NCI-H2196 (cell line): Measurements from ENCODE around the gene RASAL3.

ENCODE experiments used
- DNase-seq: peaks from one replicate; lab custom pipeline; 2025; ENCODE audit not compliant: unreplicated experiment; lab: John Stamatoyannopoulos, UW

Gene RASAL3

DNA sequence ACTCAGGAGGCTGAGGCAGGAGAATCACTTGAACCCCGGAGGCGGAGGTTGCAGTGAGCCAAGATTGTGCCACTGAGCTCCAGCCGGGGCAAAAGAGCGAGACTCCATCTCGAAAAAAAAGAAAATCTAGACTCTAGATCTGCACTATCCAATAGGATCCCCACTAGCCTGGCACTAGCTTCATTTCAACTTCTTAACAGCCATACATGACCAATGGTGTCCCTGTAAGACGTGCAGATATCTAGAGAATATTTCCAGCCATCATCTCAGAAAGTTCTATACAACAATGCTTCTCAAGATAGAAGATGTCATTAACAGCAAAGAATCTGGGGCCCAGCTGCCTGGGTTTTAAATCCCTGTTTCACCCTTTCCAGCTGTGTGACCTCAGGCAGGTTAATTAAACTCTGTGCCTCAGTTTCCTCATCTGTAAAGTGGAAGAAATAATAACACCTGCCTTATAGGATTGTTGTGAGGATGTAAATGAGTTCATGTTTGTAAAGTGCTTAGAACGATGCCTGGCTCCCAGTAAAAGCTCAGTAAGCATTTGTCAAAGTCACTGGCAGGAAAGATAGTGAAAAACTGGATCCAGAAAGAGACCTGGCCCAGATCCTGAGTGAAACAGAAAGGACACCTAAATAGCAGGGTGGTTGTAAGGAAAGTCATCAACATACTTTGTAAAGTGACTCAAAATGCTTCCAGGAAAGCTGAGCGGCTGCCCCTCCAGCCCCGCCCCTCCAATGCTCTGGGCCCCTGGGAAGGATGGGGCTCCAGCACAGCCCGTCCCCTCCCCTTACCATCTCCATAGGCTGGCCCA is 28.1 kb downstream of the RASAL3 start:
- DNase-seq, result no peak

DNA sequence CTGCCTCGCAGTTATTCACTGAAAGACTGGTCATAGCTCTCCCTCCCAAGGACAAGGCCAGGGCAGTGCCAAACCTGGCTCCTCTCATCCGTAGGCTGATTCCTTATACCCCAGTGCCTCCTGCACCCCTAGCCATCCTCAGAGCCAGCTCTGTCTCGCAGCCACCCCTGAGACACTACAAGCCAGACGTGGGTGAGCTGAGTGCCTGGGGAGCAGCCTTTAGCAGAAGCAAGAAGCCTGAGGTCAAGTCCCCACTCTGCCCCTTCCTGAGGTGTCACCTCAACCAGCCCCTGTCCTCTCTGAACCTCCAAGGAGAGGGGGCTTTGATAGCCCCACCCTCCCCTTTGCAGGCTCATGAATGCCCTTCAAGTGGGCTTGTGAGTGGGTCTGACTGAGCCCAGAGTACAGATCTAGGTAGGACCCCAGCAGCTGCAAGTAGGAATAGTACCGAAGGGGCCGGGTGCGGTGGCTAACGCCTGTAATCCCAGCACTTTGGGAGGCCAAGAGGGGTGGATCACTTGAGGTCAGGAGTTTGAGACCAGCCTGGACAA is 30.8 kb downstream of the RASAL3 start:
- no peak for DNase-seq

DNA sequence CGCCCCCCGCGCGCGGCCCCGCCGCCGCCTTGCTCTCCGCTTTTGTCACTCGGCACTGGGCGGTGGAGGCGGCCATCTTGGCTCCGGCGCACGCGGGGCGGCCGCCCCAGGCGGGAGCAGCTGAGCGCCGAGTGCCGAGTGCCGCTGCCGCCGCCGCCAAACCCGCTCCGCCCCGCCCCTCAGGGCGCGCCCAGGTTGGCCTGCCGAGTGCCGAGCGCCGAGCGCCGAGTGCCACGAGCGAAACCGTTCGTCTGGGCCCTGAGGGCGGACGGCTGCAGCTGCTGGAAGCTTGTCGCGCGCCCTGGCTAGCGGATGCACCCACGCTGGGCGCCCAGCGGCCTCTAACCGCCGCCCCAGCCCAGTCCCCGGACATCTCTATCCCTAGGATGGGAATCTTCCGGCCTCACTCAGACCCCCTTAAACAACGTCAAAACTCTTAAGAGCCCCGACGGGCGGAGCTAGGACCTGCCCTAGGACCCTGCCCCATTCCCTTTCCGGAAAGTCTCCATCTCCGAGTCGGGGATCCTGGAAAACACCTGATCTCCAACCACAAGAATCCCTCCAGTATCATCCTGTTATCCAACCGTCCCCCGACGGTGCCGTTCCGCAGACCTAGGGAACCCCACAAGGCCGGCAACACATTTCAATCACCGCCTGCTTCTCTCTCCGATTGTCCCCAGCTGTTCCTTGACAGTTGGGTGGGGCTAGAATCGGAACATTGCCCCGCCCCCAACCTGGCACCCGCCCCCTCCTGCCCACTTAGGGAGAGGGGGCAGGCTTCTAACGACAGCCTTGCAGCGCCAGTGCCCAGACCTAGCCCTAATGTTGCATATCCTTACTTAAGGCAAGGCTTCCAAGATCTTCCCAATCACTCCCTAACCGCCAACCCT is 31.5 kb downstream of the RASAL3 start:
- DNase-seq, result peak; percentile 96

DNA sequence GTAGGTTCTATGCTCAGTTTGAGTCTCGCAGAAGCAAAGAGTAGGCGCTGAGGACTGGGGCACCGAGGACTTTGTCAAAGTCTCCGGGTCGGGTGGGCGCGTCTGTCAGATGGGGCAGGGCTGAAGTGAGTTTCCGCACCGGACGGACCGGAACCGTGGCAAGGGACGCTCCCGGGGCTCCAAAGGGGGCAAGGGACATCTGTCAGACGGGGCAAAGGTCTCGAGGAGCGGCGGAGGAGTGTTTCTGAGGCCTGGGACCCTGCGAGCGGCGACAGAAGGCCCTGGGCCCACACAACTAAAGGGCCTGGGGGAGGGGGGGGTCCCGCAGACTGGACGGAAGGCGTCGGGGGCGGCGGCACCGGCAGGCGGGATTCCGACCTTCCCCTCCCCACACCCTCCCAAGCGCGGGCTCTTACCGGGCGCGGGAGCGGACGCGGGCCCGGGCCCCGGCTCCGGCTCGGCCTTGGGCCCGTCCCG is 32.3 kb downstream of the RASAL3 start:
- DNase-seq, result no peak

DNA sequence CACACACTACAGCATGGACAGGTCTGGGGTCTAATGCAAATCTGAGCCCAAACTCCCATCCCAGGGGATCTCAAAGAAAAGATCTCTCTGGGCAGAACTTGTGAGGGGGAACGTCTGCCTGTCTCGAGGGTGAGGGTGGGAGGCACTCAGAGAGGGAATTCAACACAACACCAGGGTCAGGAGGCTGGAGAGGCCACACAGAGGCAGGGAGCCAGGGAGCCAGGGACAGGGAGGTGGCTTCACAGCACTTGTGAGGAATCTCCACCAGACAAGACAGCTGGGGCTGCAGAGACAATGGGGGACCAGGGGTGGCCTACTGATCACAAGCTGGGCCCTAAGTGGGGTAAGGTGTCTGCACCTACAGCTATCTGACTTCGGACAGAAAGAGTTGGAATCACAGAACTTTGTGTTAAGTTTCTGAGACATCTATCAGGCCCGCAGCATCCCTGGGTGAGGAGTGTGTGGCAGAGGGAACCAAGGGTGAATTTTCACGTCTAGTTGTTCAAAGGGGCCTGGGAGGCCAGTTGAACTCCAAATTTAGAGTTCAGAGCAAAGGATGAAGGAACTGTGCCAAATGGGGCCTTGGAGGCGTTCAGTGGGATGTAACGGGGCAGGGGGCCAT is 32.8 kb downstream of the RASAL3 start:
- DNase-seq, result no peak

DNA sequence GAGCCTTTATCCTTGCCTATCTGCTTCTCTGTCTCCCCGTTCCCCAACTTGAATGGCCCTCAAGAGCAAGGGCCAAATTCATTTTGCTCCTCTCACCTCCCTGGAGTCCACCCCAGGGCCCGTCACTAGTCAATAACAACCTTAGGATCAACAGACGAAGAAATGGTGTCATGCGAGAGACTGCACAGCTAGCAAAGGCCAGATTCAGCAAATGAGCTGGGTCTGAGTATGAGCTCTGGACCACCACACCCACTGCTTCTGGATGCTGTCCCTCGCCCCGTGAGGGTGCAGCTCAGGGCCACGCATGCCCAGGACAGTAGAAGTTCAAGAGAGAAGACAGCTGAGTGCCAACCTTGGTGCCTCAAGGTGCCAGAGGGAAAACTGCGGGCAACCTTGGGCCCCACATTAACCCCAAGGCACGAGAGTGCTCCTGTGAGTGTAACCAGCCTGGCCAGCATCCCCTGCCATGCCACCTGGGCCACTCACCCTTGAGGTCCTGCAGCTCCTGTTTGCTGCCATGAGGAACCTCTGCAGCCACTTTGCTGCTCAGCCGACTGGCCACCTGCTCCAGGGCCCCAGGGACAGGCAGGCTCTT is 33.7 kb downstream of the RASAL3 start:
- no peak for DNase-seq

DNA sequence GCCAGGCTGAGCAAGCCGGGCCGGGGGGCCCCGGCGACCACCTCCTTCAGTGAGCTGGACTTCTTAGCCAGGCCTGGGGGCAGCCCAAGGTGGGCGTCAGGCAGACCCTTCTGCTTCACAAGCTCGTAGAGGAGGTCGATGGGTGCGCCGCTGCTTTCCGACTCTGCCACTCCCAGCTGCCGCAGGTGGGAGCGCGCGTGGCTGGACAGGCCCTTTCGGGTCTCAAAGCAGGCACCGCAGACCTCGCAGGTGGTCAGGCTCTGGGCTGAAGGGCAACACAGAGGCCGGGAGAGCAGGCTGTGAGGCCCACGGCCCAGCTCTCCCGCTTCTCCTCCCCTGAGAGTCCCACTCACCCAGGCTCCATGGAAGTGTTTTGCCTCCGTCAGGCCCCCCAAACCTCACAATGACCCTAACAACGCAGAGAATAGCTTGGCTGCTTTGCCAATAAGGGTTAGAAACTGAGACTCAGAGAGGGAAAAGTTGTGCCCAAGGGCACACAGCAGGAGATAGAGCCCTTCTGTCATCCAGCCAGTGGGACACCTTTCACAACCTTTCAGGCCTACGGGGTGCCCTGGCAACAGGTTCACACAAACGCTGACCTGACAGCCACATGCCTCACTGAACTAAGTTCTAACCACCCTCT is 34.4 kb downstream of the RASAL3 start:
- no peak for DNase-seq

DNA sequence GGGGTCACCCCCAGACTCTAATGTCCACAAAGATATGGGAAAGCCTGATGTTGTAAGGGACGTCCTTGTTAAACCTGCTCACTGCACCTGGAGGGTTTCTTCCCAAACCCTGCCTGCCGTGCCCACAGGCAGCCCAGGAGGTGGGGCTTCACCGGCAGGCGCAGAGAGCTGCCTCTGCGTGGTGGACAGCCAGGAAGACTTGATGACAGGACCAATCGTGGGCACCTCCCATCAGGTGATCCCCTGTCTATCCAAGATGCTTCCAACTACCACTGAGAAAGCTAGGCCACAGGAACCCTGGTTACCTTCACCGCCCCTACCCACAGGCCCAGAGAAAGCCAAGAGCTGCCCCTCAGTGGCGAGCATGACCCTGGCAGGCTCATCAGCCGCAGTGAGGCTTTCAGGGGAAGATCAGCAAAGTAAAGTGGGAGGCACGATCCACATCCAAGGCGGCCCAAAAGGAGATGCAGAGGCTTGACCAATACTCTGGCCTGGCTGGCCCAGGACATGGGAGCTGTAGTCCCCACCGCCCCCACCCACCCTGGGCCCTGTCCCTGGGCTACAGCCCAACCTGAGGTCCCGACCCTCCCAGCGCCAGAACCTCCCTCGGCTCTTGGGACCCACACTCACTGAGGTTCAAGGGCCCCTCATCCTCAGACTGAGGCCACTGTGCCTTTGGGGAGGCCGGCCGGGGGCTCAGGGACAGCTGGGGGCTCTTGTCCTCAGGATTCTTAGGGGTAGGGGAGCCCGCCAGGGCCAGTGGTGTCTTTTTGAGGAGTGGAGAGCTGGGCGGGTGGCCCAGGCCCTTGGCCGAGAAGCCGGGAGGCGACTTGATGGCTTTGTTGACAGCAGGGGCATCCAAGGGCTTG is 35.2 kb downstream of the RASAL3 start:
- no peak for DNase-seq

DNA sequence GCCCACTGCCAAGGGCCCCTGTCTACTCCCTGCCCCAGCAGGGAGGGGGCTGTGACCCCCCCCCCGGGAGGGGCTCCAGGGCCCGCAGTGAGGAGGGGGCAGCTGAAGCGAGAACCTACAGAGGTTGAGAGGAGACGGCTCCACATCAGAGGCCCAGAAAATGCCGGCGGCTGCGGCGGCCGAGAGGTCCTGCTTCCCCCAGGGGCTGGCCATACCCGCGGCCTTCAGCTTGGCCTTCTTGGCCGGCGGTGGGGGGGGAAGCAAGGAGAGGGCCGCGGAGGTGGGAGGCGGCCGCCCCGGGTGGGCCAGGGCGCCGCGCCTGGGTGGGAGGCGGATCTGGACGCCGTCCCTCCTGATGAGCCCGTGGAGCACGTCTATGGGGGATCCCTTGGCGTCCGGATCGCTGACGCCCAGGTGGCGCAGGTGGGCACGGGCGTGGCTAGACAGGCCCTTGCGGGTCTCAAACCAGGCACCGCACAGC is 36.3 kb downstream of the RASAL3 start:
- no peak for DNase-seq

DNA sequence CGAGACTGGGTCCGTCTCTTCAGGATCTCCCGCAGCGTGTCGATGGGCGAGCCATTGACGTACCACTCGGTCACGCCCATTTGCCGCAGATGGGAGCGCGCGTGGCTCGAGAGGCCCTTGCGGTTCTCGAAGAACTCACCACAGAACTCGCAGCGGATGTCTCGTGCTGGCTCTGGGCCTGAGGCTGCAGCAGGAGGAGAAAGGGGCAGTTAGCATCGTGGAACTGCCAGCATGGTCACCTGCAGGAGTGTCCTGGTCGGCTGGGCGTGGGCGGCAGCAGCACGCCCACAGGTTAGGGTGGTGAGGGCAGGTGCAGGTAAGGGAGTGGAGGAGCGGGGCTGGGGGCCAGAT is 37.0 kb downstream of the RASAL3 start:
- no peak for DNase-seq

DNA sequence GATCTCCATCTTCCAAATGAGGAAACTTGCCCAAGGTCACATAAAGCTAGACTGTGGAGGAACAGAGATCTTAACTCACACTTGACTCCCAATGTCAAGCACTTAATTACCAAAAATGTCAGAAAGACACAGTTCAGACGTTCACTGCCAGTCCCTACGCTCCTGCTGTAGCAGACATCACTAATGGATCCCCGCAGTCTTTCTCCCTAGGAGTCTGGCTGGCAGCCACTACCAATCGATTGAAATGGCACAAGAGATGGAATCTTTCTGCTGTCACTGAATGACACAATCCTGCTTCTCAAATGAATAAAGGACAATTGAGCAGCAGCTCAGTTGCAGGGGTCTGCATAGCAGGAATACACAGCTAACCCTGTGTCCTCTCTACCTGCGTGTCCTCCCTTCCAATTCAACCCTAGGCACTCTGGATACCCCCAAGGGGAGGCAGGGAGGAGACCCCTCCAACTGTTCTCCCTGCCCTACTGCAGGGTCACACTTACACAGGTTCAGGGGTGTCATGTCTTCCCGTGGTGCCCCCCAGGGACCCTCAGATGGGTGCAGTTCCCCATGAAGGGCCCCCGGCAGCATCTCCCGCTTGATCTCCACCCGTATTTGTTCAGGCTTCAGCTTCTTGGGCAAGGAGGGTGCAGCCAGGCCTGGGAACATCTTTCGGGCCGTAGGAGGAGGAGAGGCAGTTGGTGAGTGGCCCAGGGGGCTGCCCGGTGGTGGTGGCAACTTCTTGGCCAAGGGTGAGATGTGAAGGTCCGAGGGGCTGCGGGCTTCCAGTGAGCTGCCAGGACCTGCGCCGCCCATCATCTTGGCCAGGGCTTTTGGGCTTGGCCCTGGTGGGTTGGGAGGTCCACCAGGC is 37.6 kb downstream of the RASAL3 start:
- peak; percentile 23 for DNase-seq

DNA sequence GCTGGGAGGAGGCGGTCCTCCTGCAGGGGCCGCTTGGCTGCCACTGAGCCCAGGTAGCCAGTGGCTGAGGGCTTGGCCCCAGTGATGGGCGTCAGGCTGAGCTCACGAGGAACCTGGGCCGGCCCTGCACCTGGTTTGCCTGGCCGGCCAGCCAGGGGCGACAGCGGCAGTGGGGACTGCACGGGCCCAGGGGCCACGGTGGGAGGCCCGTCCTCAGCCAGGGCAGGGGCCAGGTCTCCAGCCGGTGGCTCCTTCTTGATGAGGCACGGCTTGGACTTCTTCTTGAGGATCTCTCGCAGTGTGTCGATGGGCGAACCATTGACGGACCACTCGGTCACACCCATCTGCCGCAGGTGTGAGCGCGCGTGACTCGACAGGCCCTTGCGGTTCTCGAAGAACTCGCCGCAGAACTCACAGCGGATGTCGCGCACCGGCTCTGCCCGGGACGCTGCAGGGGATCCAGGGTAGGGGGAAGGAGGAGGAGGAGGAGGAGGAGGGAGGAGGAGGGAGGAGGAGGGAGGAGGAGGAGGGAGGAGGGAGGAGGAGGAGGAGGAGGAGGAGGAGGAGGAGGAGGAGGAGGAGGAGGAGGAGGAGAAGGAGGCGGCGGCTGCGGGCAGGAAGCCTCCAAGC is 38.9 kb downstream of the RASAL3 start:
- no peak for DNase-seq

DNA sequence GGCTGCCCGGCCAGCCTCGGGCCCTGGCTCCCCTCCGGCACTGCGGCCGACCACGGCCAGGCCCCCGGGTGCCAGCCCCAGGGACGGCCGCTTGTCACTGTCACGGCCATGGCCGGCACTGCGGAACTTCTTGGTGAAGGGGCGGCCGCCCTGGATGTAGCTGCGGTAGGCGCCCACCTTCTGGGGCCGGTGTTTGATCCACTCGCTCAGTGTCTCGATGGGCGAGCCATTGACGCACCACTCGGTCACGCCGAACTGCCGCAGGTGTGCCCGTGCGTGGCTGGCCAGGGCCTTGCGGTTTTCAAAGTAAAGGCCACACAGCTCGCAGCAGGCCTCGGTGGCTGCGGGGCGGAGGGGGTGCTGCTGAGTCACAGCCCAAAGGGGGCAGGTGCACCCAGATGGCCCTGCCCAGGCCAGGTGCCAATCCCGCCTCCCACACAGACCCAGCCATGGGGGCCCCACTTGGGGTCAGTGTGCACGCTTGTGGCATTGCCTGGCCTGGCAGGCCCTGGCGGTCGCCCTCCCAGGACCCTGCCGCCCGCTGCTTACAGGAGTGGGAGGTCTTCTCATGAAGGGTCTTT is 39.6 kb downstream of the RASAL3 start:
- DNase-seq, result no peak

DNA sequence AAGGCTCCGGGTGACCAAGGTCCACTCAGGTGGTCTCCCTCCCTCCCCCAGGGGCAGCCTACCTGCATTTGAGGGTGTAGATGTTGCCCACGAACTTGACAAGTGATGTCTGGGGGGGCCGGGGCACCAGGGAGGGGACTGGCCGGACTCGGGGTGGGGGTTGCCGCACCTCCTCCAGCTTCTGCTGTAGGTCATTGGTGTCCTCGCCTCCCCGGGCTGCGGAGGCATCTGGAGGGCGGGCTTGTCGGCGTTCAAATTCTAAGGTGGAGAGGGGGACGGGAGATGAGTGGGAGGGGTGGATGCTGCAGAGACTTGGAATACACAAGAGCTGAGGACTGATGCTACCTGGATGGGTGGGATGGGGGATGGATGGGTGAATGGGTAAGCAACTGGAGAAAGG is 40.2 kb downstream of the RASAL3 start:
- no peak for DNase-seq

DNA sequence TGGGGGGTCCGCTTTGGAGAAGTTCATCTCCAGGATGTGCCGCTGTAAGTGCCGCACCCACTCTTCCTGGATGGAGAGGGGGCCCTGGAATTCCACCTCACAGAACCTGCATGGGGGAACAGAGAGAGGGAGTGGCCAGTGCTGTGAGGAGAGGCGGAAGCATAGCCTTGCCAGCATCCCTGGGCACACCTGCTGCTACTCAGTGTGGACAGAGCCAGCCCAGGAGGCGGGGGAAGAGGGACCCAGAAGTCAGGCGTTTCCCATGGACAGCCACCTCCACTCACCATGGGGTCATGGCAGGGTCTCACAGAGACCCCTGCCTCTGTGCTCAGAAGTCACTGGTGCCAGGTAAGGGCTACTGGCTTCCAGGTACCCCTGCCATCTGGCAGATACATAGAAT is 41.2 kb downstream of the RASAL3 start:
- DNase-seq, result no peak

DNA sequence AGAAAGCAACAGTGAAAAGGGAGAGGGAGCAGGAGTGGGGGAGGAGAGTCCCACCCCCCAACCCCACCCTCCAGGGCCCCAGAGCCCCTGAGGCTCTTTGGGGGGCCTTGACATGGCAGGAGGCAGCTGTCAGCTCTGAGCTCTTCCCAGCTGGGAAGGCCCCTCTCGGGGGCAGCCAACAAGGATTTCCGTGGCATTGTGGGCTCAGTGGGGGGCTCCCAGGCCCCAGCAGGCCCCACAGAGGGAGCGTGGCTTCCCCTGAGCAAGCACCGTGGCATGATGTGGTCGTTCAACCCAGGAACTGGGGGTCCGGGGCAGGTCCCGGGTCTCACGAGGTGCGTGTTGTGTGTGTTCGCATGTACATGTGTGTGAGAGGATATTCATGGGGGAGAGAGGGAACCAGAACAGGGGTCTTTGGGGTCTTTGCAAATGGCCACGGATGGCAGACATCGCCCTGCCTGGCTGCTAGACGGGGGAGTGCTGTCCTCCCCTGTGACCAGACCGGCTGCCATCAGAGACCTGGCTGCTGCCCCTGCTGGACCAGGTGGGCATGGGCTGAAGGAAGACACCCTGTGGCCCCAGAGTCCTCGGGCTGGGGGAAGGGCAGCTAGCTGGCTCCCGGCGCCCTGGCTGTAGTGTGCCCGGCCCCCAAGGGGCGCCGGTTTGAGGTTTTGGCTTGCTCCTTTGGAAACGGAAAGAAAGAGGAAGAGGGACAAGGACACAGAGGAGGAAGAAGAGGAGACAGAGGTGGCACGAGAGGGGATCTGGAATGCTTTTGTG is 41.9 kb downstream of the RASAL3 start:
- DNase-seq, result no peak

DNA sequence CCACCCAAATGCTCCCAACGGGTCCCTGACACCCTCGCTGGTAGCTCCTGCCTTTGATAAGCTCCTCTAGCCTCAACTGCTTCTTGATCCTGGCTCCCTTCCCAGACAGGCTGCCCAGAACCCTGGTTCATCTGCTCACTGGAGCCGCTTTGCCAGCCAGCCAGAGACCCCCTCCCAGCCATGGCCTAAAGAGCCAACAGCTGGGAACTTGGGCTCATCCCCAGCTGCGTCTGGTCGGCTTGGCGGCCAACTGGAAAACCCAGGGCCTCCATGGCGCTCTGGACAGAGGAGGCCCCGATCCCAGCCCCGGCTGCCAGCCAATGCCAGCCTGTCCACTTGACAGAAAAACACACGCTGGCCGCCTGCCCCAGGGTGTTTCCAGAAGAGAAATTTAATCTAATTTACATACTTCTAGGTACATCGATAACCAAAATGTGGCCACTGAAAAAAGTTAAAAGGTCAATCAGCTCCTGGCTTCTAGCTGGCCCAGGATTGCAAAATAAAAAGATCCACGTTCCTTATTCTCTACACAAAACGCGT is 42.6 kb downstream of the RASAL3 start:
- DNase-seq, result peak; percentile 84
